ENCODE measurements around the gene ATXN7L1.

Gene ATXN7L1

GRCh38 chr7:105759670-105760550 lies 116.5 kb downstream of the ATXN7L1 start:
- in situ Hi-C loops (cut with HindIII; ENCODE audit: low sequenced_read_pairs) = loop anchor here (25.0 kb wide), 1 partner anchor 277 kb away; no protein-coding TSS in a partner anchor

- in situ Hi-C loops (cut with HindIII; ENCODE audit: low sequenced_read_pairs) = loop anchor here (25.0 kb wide), 1 partner anchor 281 kb away; no protein-coding TSS in a partner anchor
Observed at GRCh38 chr7:105756367-105756766, 120.0 kb downstream of the ATXN7L1 start.

- in situ Hi-C loops (cut with HindIII; ENCODE audit: low sequenced_read_pairs) = loop anchor here (25.0 kb wide), 1 partner anchor 285 kb away; no protein-coding TSS in a partner anchor
Observed at GRCh38 chr7:105752671-105753275, 123.6 kb downstream of the ATXN7L1 start.

DNA sequence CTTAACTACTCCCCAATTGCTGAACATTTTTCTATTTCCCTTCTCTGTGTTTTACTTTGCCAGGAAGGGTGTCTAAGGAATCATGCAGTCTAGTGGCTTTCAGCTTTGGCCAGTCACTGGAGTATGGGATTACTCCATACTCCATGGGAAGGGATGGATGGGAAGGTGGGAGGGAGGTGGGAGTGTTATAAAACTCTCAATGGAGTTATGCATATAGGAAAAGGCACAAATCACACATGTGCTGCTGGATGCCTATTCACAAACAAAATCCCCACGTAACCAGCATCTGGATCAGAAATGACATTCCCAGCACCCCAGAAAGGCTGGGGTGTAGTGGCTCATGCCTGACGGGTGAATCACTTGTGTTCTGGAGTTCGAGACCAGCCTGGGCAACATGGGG lies 125.3 kb downstream of the ATXN7L1 start:
- in situ Hi-C loops (cut with HindIII; ENCODE audit: low sequenced_read_pairs) = loop anchor here (25.0 kb wide), 1 partner anchor 286 kb away; no protein-coding TSS in a partner anchor

- in situ Hi-C loops (cut with HindIII; ENCODE audit: low sequenced_read_pairs) = no loop called here
Observed at GRCh38 chr7:105748701-105749100, 127.7 kb downstream of the ATXN7L1 start.

DNA sequence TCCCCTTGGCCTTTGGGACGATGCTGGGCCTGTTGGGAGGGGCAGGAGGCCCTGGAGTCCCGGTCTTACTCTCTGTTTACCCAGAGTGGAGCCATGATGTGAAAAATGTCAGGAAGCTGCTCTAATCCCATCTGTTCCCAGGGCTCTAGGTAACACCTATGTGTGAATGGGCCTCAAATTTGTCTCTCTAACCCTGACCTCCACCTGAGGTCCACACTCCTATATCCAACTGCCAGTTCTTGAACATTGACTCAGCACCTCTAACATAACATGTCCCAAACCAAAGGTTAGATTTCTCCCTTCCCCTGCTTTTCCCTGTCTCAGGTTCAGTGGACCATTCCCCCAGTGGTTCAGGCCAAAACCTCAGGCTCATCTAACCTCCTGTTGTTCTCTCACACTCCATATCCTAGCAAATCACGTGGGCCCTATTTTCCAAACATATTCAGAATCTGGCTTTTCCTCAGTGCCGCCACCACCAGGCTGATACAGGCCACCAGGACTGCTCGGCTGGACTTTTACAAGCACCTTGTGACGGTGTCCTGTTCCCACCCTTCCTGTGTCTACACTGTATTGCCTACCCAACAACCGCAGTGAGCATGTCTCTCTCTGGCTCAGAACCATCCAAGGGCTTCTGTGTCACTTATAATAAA lies 130.6 kb downstream of the ATXN7L1 start:
- in situ Hi-C loops (cut with HindIII; ENCODE audit: low sequenced_read_pairs) = no loop called here

DNA sequence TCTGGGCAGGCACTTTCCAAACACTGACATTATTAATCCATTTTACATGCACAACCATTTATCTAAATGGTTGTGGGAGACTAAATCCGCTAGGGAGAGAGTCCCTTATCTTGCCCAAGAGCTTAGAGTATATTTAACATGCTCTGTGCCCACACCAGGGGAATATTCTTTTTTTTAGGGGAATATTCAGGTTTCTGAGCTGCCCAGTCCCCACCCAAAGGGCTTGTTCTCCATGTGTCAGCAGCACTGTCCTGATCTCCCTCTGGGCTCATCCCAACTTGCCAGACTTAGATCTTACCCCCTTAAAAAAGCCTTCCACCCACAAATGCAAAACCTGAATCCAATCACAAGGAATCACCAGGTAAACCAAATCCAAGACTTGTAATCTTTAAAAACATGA lies 132.1 kb downstream of the ATXN7L1 start:
- in situ Hi-C loops (cut with HindIII; ENCODE audit: low sequenced_read_pairs) = no loop called here

GRCh38 chr7:105743351-105744090 lies 132.9 kb downstream of the ATXN7L1 start:
- in situ Hi-C loops (cut with HindIII; ENCODE audit: low sequenced_read_pairs) = no loop called here

DNA sequence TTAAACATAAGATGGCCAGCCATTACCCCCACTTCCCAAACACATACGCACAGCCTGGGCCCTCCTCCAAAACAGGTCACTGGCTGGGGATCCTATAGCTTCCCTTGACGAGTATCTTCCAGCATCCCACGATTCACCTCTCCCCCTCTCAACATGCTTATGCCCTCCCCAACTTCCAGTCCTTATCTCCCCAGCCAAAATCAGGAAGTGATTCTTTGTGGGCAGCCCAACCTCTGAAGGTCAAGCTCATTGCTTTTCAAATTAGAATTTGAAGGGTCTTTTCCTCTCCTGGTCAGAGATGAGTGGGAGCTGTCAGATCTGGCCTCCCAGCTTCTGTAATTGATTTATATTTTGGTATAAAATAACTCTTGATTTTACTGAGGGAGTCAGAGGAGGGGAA lies 133.6 kb downstream of the ATXN7L1 start:
- in situ Hi-C loops (cut with HindIII; ENCODE audit: low sequenced_read_pairs) = no loop called here

- in situ Hi-C loops (cut with HindIII; ENCODE audit: low sequenced_read_pairs) = no loop called here
Observed at GRCh38 chr7:105741982-105742381, 134.4 kb downstream of the ATXN7L1 start.

GRCh38 chr7:105738133-105738532 lies 138.3 kb downstream of the ATXN7L1 start:
- in situ Hi-C loops (cut with HindIII; ENCODE audit: low sequenced_read_pairs) = no loop called here

DNA sequence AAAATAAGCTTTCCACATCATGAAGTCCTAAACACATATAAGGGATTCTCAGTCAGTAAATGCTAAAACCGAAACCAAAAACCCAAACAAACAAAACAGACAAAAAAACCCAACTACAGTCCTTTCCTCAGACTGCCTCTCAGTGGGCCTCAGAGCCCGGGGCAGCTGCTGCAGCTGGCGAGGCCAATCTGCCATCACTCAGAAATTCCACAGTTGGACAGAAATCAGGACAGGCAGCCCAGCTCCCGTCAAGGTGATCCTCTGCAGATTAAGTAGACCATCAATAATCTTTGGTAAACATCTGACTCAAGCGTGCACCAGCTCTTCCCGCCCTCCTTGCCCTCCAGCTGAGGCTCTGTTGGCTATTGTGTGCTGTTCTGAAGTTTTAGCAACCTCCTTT lies 142.2 kb downstream of the ATXN7L1 start:
- in situ Hi-C loops (cut with HindIII; ENCODE audit: low sequenced_read_pairs) = no loop called here

DNA sequence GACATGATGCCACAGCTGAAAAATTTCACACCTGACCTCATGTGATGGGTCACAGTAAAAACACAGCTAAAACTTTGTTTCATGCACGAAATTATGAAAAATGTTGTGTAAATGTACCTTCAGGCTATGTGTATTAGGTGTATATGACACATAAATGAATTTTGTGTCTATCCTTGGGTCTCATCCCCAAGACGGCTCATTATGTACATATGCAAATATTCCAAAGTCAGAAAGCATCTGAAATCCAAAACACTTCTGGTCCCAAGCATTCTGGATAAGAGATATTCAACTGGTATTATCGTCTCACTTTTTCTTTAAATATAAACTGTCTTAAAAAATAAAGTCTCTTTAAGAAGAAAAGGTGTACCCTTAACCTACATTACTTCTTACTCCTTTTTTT lies 145.4 kb downstream of the ATXN7L1 start:
- in situ Hi-C loops (cut with HindIII; ENCODE audit: low sequenced_read_pairs) = no loop called here

DNA sequence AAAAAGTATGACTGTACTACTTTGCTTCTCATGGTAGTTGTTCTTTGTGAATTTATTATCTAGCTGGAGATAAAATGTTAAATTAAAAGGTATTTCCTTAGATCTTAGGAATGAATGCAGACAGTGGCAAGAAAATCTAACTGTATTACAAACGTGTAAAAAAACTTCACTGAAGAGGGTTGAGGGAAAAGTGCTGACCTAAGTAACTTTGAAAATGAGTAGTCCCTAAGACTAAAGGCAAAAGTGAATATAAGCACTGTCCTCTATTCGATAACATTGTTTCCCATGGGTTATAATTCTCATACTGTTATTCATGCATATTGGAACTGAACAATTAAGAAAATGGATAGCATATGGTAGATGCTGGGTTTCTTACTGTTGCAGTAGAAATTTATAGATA lies 148.4 kb downstream of the ATXN7L1 start:
- in situ Hi-C loops (cut with HindIII; ENCODE audit: low sequenced_read_pairs) = no loop called here

DNA sequence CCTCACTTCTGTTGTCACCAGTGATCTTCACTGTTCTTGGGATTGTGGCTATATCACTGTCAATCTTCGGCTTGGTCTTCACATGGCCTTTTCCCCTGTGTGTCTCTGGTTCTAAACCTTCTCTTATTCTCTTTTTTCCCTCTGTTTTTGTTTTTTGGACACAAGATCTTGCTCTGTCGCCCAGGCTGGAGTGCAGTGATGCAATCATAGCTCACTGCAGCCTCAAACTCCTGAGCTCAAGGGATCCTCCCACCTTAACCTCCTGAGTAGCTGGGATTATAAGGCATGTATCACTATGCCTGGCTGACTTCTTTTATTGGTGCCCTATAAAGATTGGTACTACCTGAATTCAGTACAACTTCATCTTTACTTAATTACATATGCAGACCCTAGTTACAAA lies 151.7 kb downstream of the ATXN7L1 start:
- in situ Hi-C loops (cut with HindIII; ENCODE audit: low sequenced_read_pairs) = no loop called here

DNA sequence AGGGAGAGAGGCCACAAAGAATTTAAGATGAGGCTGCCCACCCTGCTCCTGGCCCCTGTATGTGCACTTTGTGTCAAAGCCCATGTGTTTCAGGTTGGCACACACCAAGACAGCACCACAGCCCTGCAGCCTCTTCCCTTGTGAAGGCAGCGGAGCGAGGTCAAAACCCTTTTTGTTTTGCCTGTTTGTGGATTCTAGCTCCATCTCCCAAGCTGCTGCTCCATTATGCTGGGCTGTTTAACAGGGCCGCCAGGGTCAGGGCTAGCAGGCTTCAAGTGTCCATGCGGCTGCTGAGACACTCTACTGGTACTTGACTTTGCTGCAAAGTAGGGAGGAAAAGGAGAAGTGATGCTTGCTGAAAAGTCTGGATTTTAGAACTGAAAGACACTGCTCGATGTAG lies 152.8 kb downstream of the ATXN7L1 start:
- in situ Hi-C loops (cut with HindIII; ENCODE audit: low sequenced_read_pairs) = no loop called here

DNA sequence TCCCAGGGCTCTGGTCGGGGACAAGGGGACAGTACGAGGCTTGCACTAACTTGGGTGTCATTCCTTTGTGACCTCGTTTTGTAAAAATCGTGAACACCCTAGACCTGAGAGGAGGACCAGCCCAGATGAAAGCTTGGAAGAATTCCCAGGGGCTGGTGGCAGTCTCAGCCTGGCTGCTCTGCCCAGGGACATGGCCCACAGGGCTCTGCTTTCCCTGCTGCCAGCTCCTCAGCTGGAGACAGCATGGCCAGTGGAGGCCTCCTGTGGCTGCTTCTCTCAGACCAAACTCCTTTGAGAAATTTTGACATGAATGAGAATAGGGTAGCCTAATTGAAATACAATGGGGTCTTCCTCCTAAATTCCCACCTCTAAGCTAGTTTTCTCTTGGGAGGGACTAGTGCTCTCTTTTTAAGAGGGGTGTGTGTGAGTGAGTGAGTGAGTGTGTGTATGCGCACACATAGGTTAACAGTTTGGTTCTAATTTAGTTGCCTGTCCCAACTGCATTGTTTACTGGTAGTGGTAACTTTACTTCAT lies 154.8 kb downstream of the ATXN7L1 start:
- in situ Hi-C loops (cut with HindIII; ENCODE audit: low sequenced_read_pairs) = no loop called here

DNA sequence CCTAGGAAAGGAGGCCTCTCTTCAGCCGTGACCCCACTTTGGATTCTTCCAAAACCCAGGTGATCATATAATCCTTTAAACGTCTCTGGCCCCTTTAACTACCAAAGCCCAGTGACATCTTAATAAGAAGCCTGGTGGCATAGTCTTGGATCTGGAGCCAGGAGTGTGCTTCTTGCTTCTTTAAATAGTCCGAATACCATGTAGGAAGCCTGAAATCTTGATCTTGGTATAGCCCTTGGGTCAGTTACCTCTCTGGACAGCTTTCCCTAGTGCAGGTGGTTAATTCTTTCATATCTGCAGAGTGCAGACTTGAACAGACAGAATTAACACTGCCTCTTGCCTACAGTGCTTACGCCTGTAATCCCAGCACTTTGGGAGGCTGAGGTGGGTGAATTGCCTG lies 156.5 kb downstream of the ATXN7L1 start:
- in situ Hi-C loops (cut with HindIII; ENCODE audit: low sequenced_read_pairs) = no loop called here

DNA sequence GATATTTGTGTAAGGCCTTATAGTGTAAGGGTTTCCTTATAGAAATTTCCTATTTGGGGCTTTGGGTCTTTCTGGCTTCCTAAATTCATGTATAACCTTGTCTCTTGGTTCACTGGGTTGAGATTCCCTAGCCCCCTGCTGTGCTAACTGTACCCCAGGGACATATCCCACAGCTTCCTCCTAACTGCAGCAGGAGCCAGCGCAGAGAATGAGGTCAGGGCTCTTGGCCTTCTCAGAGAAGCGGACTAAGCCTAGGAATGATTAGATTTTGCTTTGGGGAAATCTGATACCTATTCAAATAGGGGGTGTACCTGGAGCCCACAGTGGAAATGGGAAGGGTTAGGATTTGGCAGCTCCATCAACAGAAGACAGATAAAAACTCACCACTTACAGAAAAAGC lies 157.0 kb downstream of the ATXN7L1 start:
- in situ Hi-C loops (cut with HindIII; ENCODE audit: low sequenced_read_pairs) = no loop called here

DNA sequence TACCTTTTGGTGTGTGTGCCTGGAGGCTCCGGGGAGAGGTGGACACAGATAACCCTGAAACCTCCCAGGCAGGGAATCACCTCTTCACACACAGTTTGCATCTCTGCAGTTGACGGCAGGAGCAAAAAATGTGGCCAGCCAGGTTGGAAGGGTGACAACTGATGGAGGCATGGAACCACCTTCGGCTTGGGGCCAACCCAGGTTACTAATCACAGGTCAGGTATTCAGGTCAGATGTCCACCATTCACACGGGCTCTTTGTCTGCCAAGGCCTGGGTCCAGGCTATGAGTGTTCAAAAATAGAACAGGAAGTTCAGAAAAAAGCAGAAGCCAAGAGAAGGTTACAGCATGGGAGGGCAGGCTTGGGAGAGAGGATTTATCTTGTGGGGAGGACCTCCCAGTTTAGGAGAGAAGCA lies 157.9 kb downstream of the ATXN7L1 start:
- in situ Hi-C loops (cut with HindIII; ENCODE audit: low sequenced_read_pairs) = no loop called here

GRCh38 chr7:105715528-105715927 lies 160.9 kb downstream of the ATXN7L1 start:
- in situ Hi-C loops (cut with HindIII; ENCODE audit: low sequenced_read_pairs) = no loop called here
